Glutamatergic neuron (in vitro differentiated cells): Measurements from ENCODE around the gene COL19A1. TPM values are rescaled to one million over a fixed set of nuclear protein-coding genes. Genes with fewer than 3 reads are reported as not detected.

ENCODE experiments used
- DNase-seq: peaks from one replicate; pipeline ENCODE4 v3.0.0; 2022
- H3K27ac Mint-ChIP-seq: one replicate; pipeline ENCODE4 v1.8.0; 2020; ENCODE audit warnings: mild to moderate bottlenecking, mixed read lengths, inconsistent platforms; ENCODE audit not compliant: unreplicated experiment
- H3K27me3 Mint-ChIP-seq: one replicate; pipeline ENCODE4 v1.8.0; 2020; ENCODE audit warnings: mild to moderate bottlenecking, moderate library complexity, mixed read lengths, inconsistent platforms; ENCODE audit not compliant: unreplicated experiment
- H3K36me3 Mint-ChIP-seq: one replicate; pipeline ENCODE4 v1.8.0; 2020; ENCODE audit warnings: mild to moderate bottlenecking, mixed read lengths, inconsistent platforms; ENCODE audit not compliant: unreplicated experiment
- H3K4me1 Mint-ChIP-seq: one replicate; pipeline ENCODE4 v1.8.0; 2020; ENCODE audit warnings: mild to moderate bottlenecking, low read depth, mixed read lengths, inconsistent platforms; ENCODE audit not compliant: unreplicated experiment
- H3K4me3 Mint-ChIP-seq: one replicate; pipeline ENCODE4 v1.8.0; 2020; ENCODE audit warnings: mild to moderate bottlenecking, mixed read lengths, inconsistent platforms; ENCODE audit not compliant: unreplicated experiment
- H3K9me3 Mint-ChIP-seq: one replicate; pipeline ENCODE4 v1.8.0; 2020; ENCODE audit warnings: mild to moderate bottlenecking, moderate library complexity, mixed read lengths, inconsistent platforms; ENCODE audit not compliant: unreplicated experiment
- CTCF ChIP-seq: fragments of 200-600 bp; sonication (generic); IDR thresholded peaks from one replicate; pipeline ENCODE4 v1.5.0; 2021; ENCODE audit not compliant: partially characterized antibody, unreplicated experiment
- total RNA-seq: library from RNA; stranded (reverse); fragmentation: NEBNext Ultra II Directional; extraction: Animal tissue kit (Norgen Biotek cat#: 25700); gene quantifications from one replicate; pipeline ENCODE4 v1.2.1, GENCODE V29; 2021; ENCODE audit not compliant: unreplicated experiment

The COL19A1 gene
- total RNA-seq, 1 donor from 2014 or later, result 0.78 TPM

GRCh38 chr6:69880601-69881000, 14.2 kb downstream of the COL19A1 start:
- no peaks in the 10 kb centered on the region for H3K9me3 Mint-ChIP-seq
- no peak overlapping the region for H3K27ac Mint-ChIP-seq
- DNase-seq, result no peak
- H3K4me3 Mint-ChIP-seq, result no peak overlapping the region
- H3K36me3 Mint-ChIP-seq, result peaks cover 2% of the 10 kb centered on the region
- no peaks in the 10 kb centered on the region for H3K27me3 Mint-ChIP-seq
- H3K4me1 Mint-ChIP-seq, result no peaks in the 10 kb centered on the region
- no peak for TF ChIP-seq CTCF

GRCh38 chr6:69881322-69882151, 15.2 kb downstream of the COL19A1 start:
- H3K27me3 Mint-ChIP-seq, result no peaks in the 10 kb centered on the region
- no peak overlapping the region for H3K4me3 Mint-ChIP-seq
- TF ChIP-seq CTCF, result no peak
- no peaks in the 10 kb centered on the region for H3K4me1 Mint-ChIP-seq
- no peaks in the 10 kb centered on the region for H3K9me3 Mint-ChIP-seq
- H3K36me3 Mint-ChIP-seq, result peaks cover 6% of the 10 kb centered on the region
- no peak overlapping the region for H3K27ac Mint-ChIP-seq
- no peak for DNase-seq

- Mint-ChIP-seq H3K27me3 (no peaks in the 10 kb centered on the region), H3K4me1 (no peaks in the 10 kb centered on the region), H3K27ac (no peak overlapping the region), H3K4me3 (no peak overlapping the region), H3K36me3 (peaks cover 6% of the 10 kb centered on the region), H3K9me3 (no peaks in the 10 kb centered on the region)
- no peak for DNase-seq
- TF ChIP-seq CTCF, result no peak
Measured at GRCh38 chr6:69883551-69883950, 17.2 kb downstream of the COL19A1 start.

GRCh38 chr6:69884231-69884630, 17.9 kb downstream of the COL19A1 start:
- H3K36me3 Mint-ChIP-seq, result peaks cover 6% of the 10 kb centered on the region
- H3K4me3 Mint-ChIP-seq, result no peak overlapping the region
- no peaks in the 10 kb centered on the region for H3K9me3 Mint-ChIP-seq
- no peak for TF ChIP-seq CTCF
- no peak overlapping the region for H3K27ac Mint-ChIP-seq
- H3K27me3 Mint-ChIP-seq, result no peaks in the 10 kb centered on the region
- H3K4me1 Mint-ChIP-seq, result no peaks in the 10 kb centered on the region
- no peak for DNase-seq

- no peak overlapping the region for H3K4me3 Mint-ChIP-seq
- no peaks in the 10 kb centered on the region for H3K9me3 Mint-ChIP-seq
- no peak overlapping the region for H3K27ac Mint-ChIP-seq
- H3K4me1 Mint-ChIP-seq, result no peaks in the 10 kb centered on the region
- DNase-seq, result no peak
- H3K36me3 Mint-ChIP-seq, result peaks cover 18% of the 10 kb centered on the region
- no peaks in the 10 kb centered on the region for H3K27me3 Mint-ChIP-seq
- TF ChIP-seq CTCF, result no peak
Measured at GRCh38 chr6:69887026-69887425, 20.7 kb downstream of the COL19A1 start.
